Measurements from ENCODE around the gene ZNF133.
"Not testable (repeated sequence)": the region's sequence is repeated elsewhere in the genome, so short reads cannot be mapped to it uniquely, and the experiment has no call there.

Gene ZNF133

DNA sequence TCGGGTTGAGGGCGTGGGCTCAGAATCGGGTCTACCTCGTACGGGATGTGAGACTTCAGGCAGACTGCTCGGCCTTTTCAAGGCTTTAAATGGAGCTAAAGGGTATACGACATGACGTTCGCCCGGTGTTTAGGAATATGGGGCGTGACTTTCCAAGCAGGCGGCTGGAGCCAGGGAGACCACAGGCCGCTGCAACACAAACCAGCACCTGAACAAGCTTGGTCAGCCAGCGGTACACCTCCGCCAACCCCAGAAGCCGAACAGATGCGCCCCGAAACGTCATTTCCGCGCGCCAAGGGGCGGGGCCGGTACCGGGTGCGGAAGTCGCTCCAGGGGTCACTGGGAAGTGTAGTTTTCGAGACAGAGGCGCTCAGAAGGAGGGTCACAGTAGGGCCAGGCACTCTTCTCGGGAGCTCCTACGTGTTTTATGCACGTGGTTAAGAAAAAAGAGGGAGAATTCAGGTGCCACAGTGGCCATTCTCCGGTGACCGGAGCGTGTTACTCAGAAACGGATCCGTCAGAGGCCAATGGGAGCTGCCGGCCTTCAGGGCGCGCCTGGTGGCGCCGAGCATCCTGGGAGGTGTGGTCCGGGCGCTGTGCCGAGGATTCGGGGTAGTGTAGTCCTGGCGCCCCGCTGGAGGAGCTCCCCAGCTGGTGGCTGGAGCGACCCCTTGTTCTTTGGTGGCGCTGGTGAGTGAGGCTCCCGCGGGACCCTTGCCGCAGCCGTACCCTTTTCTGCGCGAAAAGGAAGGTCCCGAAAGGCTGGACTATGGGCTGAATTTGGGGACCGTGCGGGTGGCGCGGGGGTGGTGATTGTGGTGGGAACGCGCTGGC lies at the start of gene ZNF133:
Gene ZNF133 (plus strand): TSS at position 613 of the 834 bp plus-strand sequence. CDS start 17,160 bp downstream, outside the sequence.
- peak; percentile 86 for DNase-seq

DNA sequence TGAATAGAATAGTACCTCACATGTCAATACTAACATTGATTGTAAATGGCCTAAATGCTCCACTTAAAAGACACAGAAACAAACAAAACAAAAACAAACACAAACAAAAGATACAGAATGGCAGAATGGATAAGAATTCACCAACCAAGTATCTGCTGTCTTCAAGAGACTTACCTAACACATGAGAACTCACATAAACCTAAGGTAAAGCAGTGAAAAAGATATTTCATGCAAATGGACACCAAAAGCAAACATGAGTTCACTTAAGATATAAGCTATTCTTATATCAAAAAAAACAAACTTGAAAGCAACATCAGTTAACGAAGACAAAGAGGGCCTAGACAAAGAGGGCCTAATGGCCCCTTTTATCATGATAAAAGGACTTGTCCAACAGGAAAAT lies 47.3 kb upstream of the ZNF133 start:
- DNase-seq: no peak

GRCh38 chr20:18243802-18244201 lies 44.5 kb upstream of the ZNF133 start:
- no peak for DNase-seq

GRCh38 chr20:18248545-18248944 lies 39.8 kb upstream of the ZNF133 start:
- not testable (repeated sequence) for DNase-seq

DNA sequence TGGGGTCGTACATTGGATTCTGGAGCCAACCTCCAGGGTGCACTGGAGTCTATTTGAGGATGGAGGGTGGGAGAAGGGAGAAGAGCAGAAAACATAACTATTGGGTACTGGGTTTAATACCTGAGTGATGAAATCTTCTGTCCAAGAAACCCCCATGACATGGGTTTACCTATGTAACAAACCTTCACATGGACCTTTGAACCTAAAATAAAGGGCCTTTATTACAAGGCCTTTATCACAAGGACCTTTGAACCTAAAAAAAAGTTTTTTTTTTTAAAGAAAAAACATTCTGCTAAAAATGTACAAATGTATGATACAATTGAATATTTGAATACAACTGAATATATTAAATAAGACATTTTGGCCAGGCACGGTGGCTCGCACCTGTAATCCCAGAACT lies 38.1 kb upstream of the ZNF133 start:
- no peak for DNase-seq

- DNase-seq: no peak
Observed at GRCh38 chr20:18252597-18253451, 35.5 kb upstream of the ZNF133 start.

DNA sequence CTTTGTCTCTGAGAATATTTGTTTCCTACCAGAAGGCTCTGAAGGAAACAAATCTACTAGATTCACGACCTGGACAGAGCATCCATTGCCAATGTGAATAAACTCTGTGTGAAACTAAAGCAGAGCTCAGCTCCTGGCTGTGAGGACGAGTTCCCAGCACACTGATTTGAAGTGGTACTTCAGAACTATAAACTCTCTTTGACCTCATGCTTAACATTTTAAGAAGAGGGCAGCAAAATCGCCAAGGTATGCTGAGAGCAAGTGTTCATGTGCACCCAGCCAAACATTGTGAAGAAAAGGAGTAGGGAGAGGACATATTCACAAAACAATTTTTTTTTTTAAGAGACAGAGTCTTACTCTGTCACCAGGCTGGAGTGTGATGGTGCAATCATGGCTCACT lies 33.7 kb upstream of the ZNF133 start:
- no peak for DNase-seq

DNA sequence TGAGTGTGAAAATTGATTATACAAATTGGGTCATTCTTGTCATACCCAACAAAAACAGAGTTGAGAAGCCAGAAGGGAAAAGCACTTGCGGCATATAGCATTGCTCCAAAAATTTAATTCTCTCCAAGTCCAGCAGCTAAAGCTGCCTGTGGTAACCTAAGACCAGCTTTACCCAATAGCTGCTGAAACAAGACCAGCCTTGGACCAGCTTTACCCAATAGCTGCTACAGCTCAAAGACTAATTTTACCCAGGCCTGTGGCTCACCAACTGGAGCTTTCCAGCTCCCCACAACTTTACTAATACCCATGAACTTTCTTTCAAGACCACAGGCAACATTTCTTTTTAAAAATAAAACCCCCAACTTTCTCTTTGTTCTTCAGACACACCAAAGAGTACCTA lies 32.8 kb upstream of the ZNF133 start:
- DNase-seq: no peak

DNA sequence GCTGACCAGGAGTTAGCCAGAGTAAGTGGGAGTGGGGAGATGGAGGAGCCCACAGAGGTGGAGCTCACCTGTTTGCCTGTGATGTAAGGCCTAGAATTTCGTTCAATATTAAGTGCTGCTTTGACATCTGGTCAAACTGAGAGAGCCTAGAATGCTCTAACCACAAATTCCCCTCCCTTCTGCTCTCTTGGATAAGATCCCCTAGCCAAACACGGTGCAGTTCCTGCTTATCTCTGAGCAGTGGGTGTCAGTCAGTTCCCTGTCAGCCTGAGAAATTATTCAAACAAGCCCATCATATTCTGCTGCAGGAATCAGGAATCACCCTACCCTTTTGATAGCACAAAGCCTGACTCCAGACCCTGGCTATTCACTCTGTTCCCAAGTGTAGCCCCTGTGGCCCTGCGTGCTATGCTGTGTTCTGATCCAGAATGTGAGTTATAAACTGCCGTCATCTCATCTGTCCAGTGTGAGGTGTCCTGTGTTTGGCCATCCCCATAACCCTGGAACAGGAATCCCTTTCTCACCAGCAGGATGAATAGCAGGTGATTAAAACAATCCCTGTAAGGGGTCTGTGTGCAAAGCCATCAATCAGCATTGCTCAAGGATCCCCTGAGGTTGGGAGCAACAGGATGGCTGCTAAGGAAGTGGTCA lies 31.8 kb upstream of the ZNF133 start:
- no peak for DNase-seq

DNA sequence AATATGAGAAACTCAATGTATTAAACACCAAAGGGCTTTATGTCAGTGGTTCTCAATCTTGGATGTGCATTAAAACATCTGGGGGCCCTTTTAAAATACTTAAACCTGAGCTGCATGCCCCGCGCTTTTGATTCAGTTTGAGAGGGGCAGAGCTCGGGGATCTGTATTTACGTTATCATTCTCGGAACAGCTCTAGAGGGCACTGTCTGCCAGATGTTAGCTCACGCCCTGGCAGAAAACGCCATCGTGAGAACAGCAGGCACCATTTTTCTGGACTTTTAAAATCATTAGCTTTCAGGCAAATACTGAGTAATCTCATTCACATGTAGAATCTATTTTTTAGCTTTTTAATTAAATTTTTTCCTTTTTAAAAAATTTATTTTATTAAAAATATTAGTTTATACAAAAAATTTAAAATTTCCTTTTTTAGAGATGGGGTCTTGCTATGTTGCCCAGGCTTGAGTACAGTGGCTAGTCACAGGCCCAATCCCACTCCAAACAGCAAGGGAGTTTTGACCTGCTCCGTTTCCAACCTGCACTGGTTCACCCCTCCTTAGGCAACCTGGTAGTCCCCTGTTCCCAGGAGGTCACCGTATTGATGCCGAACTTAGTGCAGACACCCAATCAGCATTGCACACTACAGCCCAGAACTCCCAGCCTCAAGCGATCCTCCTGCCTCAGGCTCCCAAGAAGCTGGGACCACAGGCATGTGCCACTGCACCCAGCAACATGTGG lies 30.0 kb upstream of the ZNF133 start:
- no peak for DNase-seq

DNA sequence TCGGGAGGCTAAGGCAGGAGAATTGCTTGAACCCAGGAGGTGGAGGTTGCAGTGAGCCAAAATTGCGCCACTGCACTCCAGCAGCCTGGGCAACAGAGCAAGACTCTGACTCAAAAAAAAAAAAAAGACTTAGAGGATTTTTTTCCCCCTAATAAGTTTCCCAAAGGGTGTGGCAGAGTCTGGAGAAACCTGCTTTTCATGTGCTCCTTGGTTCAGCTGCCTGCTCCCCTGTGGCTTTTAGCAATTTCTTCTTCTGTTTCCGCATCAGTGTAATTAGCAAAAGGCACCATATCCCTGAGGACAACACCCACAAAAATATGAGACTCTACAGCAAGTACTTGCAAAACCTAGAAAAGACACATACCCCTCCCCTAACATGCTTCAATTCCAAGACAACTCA lies 28.6 kb upstream of the ZNF133 start:
- DNase-seq: no peak

- DNase-seq: no peak
Observed at GRCh38 chr20:18263723-18264122, 24.6 kb upstream of the ZNF133 start.

DNA sequence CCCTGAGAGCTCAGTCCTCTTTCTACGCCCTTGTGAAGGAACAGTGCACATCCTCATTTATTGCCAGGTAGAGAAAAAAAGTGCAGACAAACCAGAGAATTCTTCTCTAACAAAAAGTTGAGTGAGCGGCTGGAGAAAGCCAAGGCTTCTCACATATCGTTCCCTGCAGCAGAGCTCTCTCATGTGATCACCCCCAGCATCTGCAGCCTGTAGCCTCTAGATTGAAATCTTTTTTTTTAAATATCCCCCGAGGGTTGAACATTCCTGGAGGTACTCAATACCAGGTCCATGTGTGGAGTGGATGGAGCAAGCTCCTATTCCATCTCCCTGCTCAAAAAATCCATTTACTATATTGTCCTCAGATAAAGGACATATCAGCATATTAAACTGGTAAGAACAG lies 22.9 kb upstream of the ZNF133 start:
- no peak for DNase-seq

- DNase-seq: no peak
Observed at GRCh38 chr20:18266282-18266681, 22.0 kb upstream of the ZNF133 start.

- no peak for DNase-seq
Observed at GRCh38 chr20:18267815-18268214, 20.5 kb upstream of the ZNF133 start.

GRCh38 chr20:18271160-18271559 lies 17.2 kb upstream of the ZNF133 start:
- no peak for DNase-seq

GRCh38 chr20:18272451-18272850 lies 15.9 kb upstream of the ZNF133 start:
- DNase-seq: no peak

GRCh38 chr20:18273738-18274137 lies 14.6 kb upstream of the ZNF133 start:
- no peak for DNase-seq

GRCh38 chr20:18275960-18276359 lies 12.4 kb upstream of the ZNF133 start:
- DNase-seq: not testable (repeated sequence)

DNA sequence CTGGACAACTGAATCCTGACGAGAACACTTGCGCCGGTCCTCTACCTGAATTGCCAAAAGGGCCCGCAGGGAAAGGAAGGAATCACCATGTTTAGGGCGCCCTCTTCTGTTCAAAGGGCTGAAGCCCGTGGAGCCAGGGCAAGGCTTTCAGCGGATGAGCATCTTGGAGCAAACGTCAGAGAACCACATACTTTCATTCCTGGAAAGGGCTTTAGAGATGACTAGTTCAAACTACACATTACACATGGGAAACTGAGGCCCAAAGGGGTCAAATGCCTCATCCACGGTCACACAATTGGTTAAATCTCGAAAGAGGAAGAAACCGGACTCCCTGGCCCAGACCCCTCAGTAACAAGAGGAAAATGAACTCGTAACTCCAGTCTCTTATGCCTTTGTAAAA lies 11.5 kb upstream of the ZNF133 start:
- DNase-seq: peak; percentile 74

DNA sequence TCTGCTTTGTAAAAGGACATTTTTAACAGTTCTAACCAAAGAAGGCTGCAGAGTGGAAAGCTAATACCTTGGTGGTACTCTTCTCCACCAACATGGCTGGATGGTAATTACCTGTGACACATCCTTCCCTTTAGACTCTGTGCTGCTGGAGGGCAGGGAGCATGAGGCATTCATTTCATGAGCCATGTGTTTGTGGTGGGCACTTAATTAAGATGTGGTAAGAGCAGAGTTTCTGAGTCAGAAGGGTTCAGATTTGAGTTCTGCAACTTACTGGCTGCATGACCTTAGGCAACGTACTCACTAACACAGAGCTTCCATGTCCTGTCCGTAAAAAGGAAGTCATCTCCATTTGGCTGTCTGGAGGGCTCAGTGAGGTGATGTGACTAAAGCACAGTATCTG lies 9.1 kb upstream of the ZNF133 start:
- DNase-seq: no peak

- DNase-seq: no peak
Observed at GRCh38 chr20:18284805-18285533, 3.4 kb upstream of the ZNF133 start.

Data from NCI-H1436 (cell line).